ENCODE results near the gene MAN2B2.

MAN2B2 gene

DNA sequence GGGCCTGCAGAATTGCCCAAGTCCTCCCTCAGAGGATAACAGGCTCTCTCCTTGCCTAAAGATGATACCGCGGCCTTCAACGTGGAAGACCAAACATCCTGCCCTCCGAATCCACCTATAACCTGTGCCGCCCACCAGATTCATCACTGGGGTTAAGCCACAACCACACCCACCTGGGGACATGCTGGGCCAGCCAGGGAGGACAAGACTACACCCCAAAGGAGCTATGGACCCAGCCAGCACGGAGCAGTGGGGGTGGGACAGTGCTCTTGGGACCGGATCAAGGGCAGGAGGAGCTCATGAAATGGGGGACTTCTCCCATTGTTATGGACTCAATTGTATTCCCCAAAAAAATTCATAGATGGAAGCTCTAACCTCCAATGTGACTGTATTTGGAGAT, 6.8 kb upstream of the MAN2B2 start:
- no peak for DNase-seq (ENCODE audit: low spot score)

DNA sequence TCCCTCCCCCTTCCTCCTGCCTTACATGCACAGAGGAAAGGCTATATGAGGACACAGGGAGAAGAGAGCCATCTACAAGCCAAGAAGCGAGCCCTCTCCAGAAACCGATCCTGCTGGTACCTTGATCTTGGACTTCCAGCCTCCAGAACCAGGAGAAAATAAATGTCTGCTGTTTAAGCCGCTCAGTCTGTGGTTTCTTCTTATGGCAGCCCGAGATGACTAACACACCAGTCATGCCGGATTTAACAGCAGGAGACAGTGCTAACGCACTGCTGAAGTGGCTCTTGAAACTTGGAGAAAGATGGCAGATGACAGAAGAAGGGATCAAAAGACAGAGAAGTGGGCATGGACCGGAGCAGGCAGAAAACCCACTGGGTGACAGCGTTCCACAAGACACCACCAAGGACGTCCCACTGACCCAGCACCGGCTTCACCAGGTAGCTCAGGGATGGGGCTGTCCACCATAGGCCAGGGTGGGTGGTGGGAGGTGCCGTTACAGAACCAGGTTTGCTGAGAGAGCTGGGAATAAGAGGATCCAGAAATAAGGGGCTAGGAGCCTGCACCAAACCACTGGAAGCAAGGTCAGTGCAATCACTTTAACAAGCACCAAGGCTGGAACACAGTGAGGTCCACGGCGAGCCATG, 6.2 kb upstream of the MAN2B2 start:
- no peak for DNase-seq (ENCODE audit: low spot score)

DNA sequence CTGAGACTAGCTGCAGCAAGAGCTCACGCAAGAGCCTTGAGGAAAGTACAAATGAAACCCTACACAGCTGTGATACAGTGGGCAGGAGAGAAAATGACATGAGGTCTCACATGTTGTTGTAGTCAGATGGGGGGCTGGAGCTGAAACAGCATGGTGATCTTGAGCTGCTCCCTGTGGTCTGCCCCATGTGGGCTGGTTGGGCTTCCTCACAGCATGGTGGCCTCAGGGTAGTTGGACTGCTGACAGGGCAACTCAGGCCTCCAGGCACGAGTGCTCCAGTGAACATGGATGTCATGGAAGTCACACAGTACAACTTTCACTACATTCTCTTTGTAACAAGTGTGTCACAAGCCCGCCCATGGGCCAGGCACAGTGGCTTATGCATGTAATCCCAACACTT, 3.4 kb upstream of the MAN2B2 start:
- no peak for DNase-seq (ENCODE audit: low spot score)

DNA sequence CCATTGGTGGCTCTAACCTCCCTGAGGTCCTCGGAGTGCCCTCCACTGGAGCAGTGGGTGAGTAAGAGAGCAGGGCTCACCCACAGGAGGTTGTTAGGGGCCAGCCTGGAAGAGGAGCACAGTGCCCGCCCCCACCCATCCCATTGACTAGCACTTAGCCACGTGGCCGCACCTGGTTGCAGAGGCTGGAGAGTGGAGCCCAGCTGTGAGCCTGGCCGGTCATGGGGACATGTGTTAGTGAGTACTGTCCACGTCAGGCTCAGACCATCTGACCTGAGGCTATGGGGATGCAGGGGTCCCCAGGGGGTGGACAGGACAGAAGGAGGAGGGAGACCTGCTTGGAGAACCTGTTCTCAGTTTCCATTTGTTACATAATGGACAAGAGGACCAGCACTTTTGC, 1.4 kb upstream of the MAN2B2 start:
- no peak for DNase-seq (ENCODE audit: low spot score)

DNA sequence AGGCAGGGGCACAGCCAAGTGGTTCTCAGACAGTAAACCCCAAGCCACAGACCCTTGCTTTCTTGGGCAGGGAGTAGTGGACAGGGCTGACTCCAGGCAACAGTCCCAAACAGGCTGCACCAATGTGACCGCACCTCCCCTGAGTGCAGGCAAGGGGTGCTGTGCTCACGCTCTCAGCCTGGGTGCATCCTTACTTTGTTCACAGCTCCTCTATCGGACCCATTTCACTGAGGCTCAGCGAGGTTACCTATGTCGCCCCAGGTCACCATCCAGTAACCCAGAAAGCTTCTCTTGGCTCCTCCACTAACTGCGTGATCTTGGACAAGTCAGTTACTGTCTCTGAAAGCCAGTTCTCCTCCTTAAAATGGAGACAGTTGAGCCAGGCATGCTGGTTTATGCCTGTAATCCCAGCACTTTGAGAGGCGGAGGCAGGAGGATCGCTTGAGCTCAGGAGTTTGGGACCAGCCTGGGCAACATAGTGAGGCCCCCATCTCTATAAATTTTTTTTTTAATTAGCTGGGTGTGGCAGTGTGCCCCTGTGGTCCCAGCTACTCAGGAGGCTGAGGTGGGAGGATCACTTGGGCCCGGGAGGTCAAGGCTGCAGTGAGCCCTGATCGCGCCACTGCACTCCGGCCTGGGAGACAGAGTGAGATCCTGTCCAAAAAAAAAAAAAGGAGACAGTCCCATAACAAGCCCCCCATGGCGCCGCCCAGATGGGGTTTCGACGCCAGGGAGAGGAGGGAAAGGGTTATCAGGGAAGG, 823 bp upstream of the MAN2B2 start:
- DNase-seq (ENCODE audit: low spot score) = no peak

DNA sequence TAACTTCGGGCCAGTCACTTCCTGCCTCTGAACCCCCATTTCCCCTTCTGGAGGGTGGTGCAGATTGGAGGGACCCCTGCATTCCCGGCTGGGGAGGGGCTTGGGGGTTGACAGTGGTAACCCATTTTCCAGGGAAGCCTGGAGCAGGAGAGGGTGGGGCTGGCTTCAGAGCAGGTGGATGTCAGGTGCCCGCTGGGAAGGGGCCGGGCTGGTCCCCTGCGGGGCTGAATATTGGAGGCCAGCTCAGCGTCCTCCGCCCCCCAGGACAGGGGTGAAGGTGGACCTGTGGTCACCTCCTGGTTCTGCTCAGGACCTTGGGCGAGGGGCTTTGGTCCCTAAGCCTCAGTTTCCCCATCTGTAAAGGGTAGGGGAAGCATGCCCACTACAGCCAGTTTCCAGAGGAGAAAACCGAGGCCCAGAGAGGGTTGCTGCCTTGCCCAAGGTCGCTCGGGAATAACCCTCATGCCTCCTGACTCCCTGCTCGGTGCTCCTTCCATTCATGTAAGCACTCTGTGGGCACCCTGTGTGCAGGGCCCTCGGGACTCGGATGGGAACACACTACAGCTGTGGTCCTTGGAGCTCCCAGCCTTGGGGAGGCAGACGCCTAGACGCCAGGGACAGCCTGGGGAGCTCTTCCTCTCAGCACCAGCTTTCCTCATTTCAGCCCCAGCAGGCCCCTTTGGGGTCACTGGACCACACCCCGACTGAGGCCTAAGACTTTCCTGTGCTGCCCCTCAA, 683 bp downstream of the MAN2B2 start:
- peak; percentile 5 for DNase-seq (ENCODE audit: low spot score)

DNA sequence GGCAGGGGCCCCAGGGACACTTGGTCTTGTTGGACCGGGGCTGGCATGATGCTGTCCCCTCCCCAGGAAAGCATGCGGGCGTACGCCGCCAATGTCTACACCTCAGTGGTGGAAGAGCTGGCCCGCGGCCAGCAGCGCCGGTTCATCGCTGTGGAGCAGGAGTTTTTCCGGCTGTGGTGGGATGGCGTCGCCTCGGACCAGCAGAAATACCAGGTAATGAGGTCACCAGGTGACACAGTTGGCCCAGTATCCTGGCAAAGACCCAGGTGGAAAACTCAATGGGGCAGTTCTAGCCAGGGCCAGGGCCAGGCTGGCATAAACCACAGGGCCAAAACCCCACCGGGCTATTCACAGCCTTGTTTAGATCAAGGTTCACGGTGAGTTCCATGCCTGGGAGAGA, 1.5 kb downstream of the MAN2B2 start:
- DNase-seq (ENCODE audit: low spot score) = no peak

DNA sequence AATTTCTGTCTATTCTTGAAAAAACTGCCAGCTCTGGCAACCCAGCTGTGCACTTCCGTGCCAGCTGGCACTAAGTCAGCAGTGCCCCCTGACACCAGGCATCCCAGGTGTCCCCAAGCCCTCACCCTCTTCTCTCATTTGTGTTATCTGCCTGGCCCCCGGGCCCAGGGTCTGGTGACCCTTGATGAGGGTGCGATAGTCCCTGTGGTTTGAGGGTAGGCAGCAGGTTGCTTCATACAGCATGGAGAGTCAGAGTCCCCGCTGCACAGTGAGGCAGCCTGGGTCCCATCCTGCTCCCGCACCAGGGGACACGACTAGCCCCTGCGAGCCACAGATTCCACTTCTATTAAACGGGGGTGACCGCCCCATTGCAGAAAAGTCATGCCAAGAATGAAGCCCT, 1.9 kb downstream of the MAN2B2 start:
- DNase-seq (ENCODE audit: low spot score) = no peak

DNA sequence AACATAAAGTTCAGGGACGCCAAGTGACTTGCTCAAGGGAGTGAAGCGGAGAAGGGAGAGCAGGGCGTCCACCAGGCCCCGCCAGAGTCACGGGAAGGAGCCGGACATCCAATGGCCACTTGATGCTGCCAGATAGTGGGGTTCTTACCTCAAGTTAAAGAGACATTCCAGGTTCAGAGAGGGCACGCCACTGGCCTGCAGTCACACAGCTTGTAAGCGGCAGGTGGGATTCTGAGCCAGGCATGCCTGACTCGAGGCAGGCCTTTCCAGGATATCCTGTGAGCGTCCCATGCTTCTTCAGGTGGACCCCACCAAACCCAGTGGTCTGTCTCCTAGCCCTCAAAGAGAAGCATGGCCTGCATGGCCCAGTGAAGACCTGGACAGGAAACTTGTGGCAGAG, 2.4 kb downstream of the MAN2B2 start:
- no peak for DNase-seq (ENCODE audit: low spot score)

DNA sequence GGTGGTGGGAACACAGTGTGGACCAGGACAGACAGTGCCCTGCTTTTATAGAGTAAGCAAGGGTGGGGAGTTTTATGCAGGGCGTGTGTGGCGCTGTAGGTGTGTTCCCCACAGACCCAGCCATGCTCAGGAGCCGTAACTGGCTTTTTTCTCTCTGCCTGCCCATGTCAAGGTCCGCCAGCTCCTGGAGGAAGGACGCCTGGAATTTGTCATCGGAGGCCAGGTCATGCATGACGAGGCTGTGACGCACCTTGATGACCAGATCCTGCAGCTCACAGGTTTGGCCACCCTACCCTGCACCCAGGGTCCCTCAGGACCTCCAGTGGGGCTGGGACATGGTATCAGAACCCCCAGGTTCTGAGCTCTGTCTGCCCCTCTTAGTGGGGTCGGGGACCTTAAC, 3.2 kb downstream of the MAN2B2 start:
- DNase-seq (ENCODE audit: low spot score) = no peak

DNA sequence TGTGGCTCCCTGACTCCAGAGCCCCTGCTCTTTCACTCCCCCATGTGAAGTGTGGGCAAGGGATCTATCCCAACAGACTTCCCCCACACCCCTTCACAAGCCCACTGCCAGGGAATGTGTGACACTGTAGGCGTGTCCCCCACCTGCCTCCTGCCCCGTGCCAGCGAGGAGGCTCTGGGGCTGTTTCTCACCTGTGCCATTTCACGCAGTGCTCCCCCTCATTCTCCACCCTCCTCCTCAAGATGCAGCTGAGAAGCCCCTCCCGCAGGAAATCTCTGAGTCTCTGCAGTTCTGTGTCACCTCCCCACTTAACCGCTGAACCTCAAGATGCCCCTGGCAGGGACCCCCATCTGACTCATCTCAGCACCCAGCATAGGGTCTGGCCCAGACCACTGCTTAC, 5.4 kb downstream of the MAN2B2 start:
- no peak for DNase-seq (ENCODE audit: low spot score)

DNA sequence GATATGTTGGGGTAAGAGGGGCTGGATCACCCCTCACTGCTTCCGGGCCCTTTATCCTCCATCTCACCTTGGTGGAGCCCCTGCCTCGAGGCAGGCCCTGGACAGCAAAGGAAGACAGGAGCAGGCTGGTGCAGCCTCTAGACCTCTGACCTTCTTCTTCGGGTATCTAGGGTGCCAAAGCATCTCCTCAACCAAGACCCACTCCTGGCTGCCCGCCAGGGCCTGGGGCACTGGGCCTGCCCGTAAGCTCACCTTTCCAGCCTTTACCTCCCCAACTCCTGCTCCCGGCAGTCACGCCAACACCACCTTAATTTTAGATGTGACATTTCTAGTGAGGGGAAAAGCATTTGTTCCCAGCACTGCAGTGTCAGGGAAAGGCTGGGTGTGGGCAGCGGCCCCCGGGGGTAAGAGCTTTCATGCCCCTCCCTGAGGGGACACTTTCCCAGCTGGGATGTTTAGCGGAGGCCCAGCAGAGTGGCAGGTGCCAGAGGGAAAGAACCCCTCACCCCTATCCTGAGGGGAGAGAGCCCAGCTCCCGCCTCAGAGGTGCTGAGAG, 6.7 kb downstream of the MAN2B2 start:
- no peak for DNase-seq (ENCODE audit: low spot score)

DNA sequence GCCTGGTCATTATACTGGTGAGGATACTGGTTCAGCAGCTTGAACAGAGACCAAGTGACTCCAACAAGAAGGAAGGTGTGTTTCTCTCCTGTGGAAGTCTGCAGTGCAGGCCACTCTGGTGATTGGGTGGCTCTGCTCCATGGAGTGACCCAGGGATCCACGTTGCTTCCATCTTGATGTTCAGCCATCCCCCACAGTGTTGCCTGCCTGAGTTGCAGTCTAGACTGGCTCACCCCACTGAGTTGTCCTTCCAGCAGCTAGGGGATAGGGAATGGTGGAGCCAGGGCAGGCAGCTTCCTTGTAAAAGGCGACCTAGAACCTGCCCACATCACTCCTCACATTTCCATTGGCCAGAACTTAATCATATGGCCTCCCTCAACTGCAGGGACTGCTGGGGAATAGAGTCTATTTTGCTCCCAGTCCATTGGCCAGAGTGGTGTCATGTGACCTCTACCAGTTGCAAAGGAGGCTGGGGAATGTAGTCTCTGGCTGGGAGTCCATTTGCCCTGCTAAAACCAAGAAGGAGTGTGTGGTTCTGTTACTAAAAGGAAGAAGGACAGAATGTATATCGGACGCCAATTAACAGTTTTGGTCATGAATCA, 8.0 kb downstream of the MAN2B2 start:
- no peak for DNase-seq (ENCODE audit: low spot score)

DNA sequence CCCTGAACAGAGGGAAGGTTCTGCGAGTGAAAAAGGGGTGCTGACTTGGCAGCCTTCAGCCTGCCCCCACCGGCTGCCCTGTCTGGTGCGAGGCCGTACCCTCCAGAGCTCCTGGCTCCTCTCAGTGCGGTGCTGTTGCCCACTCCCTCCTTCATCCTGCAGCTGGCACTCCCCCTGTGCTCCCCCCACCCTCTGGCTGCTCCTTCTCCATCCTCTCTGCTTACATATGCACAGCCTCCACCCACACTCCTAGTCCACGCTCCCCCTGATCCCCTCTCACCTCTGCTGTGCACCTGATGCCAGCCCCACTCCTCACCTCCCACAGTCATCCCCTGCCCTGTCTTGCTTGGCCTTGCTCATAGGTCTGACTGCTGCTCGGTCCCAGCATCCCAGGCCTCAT, 9.9 kb downstream of the MAN2B2 start:
- DNase-seq (ENCODE audit: low spot score) = no peak

DNA sequence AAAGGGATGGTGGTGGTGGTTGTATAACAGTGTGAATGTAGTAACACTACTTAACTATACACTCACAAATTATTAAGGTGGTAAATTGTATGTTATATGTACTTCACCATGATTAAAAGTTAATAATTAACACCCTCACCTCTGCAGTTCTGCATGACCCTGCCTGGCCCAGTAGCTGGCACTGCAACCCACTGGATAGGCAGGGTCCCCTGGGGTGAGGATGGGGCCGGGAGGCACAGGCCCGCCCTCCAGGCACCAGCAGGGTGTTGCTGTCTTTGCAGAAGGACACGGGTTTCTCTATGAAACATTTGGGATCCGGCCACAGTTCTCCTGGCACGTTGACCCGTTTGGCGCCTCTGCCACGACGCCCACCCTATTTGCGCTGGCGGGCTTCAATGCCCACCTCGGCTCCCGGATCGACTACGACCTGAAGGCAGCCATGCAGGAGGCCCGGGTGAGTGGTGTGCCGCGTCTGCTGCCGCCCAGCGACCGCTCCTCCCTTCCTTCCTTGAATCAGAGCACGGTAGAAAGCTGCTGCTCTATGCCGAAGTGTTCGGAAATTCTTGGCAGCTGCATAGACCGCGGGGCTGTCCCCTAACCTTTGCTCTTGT, 11.8 kb downstream of the MAN2B2 start:
- no peak for DNase-seq (ENCODE audit: low spot score)

DNA sequence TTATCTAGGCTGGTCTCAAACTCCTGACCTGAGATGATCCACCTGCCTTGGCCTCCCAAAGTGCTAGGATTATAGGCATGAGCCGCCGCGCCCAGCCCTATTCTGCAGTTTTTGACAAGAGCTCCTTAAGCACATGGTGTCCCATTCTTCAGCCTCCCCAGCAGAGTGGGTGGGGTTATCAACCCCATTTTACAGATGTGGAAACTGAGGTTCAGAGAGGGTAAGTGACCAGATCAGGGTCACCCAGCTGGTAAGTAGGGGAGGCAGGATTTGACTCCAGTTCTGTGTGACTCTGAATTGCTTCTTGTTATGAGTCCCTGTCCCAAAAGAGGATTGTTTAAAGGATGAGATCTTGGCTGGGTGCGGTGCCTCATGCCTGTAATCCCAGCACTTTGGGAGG, 14.5 kb downstream of the MAN2B2 start:
- DNase-seq (ENCODE audit: low spot score) = no peak

DNA sequence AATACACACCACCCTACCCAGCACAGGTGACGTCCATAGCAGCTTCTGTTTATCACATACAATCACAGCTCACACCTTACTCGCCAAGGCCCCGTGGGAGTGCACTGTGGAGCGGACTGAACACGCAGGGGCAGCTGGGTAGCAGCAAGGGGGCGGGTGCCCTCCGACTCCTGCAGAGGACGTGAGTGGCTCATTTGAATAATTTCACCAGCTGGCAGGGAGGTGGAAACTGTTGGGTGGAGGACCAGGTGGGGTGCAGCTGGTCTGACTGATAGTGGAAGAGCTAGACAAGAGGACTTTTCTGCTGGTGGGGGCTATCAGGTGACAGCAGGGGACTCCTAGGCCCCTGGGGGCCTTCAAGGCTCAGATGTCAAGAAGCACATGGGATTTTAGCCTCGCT, 16.3 kb downstream of the MAN2B2 start:
- DNase-seq (ENCODE audit: low spot score) = no peak

DNA sequence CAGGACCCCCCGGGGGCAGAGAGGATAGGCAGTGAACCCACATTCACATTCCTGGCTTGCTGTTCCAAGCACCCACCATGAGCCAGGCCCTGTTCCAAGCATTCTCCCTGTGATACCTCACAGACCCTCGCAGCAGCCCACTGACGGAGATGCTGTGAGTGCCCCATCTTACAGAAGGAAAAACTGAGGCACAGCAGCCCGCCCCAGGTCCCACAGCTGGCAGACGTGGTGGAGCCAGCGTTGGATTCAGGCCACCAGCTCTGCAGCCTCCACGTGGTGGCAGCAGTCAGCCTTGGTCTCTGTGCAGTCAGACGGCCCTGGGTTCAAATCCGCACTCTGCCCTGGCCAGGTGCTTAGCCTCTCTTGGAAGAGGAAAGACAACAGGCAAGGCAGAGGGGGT, 16.8 kb downstream of the MAN2B2 start:
- DNase-seq (ENCODE audit: low spot score) = no peak

DNA sequence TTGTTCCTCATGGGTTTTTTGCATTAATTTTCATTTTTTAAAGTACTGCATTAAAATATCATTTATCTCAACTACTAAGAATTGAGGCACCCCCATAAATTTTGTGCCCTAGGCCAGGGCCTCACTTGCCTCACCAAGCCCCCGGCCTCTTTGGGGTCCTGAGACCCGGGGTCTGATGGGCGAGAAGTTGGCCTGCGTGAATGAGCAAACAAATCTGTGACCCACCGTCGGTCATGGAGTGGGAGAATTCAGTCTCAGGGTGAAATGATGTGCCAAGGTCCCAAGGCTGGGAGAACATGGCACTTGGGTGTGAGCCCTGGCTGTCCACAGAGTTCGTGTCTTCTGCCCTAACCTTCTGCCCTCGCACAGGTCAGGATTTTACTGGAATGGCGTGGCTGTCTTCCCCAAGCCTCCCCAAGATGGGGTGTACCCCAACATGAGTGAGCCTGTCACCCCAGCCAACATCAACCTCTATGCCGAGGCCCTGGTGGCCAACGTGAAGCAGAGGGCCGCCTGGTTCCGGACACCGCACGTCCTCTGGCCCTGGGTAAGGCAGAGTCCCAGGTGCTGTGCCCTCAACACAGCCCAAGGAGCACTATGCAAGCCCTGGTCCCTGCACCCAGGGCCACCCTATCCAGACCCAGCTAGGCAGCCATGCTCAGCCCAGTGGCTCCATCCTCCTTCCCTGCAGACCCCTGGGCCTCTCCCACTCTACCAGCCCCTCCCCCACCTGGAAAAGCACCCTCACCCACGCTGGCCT, 18.0 kb downstream of the MAN2B2 start:
- no peak for DNase-seq (ENCODE audit: low spot score)

DNA sequence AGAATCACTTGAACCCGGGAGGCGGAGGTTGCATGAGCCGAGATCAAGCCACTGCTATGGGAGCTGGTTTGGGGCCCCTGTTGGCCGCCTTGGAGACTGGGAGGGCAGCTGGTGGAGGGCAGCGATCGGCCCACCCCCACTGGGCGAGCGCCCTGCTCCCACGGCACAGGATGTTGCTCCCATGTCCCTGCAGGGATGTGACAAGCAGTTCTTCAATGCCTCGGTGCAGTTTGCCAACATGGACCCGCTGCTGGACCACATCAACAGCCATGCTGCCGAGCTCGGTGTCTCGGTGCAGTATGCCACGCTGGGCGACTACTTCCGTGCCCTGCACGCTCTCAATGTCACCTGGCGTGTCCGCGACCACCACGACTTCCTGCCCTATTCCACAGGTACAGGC, 19.4 kb downstream of the MAN2B2 start:
- no peak for DNase-seq (ENCODE audit: low spot score)

DNA sequence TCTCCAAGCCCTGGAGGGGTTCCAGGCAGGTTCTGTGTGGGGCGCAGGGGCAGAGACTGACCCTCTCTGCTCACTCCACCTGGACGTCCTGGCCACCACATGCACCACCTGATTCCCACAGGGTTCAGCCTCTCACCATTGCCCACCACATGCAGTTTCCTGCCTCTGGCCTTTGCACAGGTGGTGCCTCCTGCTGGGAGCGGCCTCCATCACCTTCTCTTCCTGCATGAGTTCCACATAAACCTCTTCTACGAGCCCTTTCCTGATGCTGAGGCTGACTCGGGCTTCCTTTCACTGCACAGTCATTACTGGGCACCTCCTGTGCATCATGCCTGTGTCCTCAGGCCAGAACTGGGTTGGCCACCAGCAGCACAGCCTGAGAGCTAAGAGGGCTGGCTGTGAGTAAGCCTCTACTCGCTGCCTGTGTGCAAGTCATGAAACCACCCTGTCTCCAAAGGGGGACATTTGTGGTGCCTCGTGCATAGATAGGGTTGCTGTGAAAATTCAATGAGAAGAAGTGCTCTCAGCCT, 19.9 kb downstream of the MAN2B2 start:
- no peak for DNase-seq (ENCODE audit: low spot score)

All from globus pallidus (tissue), 1 donor.